ENCODE results near the gene ANKS1B. TPM values are rescaled to one million over a fixed set of nuclear protein-coding genes. Genes with fewer than 3 reads are reported as not detected.

The ANKS1B gene
- total RNA-seq, 1 donor: 0.21 TPM

DNA sequence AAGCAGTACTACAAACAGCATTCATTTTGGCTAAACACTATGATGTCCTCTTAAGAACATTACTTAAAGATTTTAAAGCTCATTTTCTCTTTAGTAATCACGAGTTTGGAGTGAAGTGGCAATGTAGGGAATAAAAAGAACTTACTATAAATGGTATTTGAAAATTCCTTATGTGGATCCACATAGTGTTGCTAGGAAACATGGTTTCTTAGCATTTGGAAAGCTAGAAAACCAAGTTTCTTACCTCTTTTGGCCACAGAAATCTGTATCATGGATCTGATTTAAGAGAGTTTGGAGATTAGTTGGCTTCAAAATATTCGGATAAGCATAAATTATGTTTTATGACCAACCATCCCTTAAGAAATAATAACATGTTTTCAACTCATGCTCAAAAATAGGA lies 674.9 kb downstream of the ANKS1B start:
- Histone ChIP-seq H3K4me3 (ENCODE audit: low read length) (no peak overlapping the region), H3K27me3 (ENCODE audit: insufficient read depth, low read length) (no peaks in the 10 kb centered on the region), H3K4me1 (ENCODE audit: insufficient read depth, low read length) (no peaks in the 10 kb centered on the region), H3K9me3 (ENCODE audit: low read depth, low read length) (no peaks in the 10 kb centered on the region)

DNA sequence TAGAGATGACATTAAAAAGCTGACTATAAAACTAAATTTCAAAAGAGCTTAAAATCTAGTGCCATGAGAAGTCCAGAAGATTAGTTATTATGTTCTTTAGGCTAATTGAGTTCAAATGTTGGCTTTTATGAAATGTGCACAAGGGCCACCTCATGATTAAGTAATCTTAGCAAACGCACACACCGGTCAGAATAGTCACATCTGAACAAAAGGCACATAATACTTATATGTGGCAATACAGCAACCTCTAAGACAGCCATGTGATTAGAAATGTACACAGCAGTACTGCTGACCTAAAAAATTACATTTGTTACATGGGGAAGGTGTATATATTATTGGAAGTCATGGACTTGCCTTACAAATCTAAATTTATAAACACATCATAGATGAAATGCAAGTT lies 681.9 kb downstream of the ANKS1B start:
- H3K27me3 ChIP-seq (ENCODE audit: insufficient read depth, low read length): no peaks in the 10 kb centered on the region
- no peaks in the 10 kb centered on the region for H3K9me3 ChIP-seq (ENCODE audit: low read depth, low read length)
- H3K4me3 ChIP-seq (ENCODE audit: low read length): no peak overlapping the region
- H3K4me1 ChIP-seq (ENCODE audit: insufficient read depth, low read length): no peaks in the 10 kb centered on the region

DNA sequence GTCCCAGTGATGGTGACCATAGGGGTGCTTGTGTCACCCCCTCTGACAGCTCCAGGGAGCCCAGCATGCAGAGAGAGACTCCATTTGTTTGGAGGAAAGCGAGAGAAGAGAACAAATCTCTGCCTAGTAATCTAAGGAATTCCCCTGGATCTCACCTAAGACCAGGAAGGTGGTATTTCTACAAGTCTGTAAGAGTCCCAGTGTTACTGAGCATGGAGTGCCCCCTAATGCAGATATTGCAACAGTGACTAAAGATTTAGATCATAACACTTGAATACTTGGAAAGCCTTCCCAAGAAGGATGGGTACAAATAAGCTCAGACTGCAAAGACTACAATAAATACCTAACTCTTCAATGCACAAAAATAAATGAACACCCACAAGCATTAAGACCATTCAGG lies 697.6 kb downstream of the ANKS1B start:
- H3K27me3 ChIP-seq (ENCODE audit: insufficient read depth, low read length): no peaks in the 10 kb centered on the region
- no peaks in the 10 kb centered on the region for H3K4me1 ChIP-seq (ENCODE audit: insufficient read depth, low read length)
- H3K4me3 ChIP-seq (ENCODE audit: low read length): no peak overlapping the region
- peaks cover 29% of the 10 kb centered on the region for H3K9me3 ChIP-seq (ENCODE audit: low read depth, low read length)

DNA sequence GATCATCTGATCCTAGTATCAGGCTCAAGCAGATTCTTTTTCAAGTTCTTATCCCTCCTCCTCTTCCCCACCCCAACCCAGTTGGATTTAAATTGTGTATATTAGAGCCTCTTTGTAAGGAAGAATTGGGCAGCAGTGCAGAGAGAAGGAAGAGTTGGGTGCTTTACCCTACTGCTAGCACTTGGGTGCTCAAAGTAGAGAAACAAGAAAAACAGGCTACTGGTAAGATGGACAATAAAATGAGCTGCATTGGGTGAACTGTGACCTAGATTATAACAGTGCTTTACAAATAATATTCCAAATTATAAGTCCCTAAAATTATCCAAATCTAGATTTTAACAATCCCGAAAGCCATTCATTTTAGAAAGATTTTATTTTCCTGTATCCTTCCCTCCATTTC lies 700.6 kb downstream of the ANKS1B start:
- Histone ChIP-seq H3K4me3 (ENCODE audit: low read length) (no peak overlapping the region), H3K9me3 (ENCODE audit: low read depth, low read length) (peaks cover 12% of the 10 kb centered on the region), H3K4me1 (ENCODE audit: insufficient read depth, low read length) (no peaks in the 10 kb centered on the region), H3K27me3 (ENCODE audit: insufficient read depth, low read length) (no peaks in the 10 kb centered on the region)

DNA sequence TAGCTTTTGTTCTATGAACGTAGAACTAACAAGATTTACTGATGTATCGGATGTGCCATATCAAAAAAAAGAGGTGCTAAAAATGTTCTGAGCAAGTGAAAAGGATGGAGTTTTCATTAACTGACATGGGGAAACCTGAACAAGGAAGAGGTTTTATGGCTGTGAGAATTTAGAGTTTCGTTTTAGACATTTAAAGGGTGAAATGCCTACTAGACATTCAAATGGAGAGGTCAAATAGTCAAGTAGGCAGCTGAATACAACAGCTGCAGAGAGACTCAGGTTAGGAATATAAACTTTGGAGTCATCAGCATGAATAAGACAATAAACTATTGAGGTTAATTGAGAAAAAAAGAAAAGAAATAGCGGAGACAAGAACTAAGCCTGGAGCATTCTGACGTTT lies 702.1 kb downstream of the ANKS1B start:
- H3K4me1 ChIP-seq (ENCODE audit: insufficient read depth, low read length): no peaks in the 10 kb centered on the region
- H3K4me3 ChIP-seq (ENCODE audit: low read length): no peak overlapping the region
- no peaks in the 10 kb centered on the region for H3K9me3 ChIP-seq (ENCODE audit: low read depth, low read length)
- no peaks in the 10 kb centered on the region for H3K27me3 ChIP-seq (ENCODE audit: insufficient read depth, low read length)

DNA sequence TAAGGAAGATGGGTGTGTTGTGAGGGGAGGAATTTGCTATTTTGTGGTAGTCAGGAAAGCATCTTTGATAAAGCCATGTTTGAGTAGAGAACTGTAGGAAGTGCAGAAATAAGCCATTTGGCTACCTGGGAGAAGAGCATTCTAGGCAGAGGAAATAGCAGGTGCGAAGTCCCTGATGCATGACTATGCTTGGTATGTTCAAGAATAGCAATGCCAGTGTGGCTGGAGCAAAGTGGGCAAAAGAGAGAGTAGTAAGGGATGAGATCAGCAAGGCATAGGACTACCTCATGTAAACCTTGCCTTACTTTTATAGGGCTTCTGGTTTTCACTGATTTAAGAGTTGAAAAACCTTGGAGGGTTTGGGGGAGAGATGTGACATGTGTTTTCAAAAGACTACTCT lies 702.6 kb downstream of the ANKS1B start:
- Histone ChIP-seq H3K4me1 (ENCODE audit: insufficient read depth, low read length) (no peaks in the 10 kb centered on the region), H3K27me3 (ENCODE audit: insufficient read depth, low read length) (no peaks in the 10 kb centered on the region), H3K4me3 (ENCODE audit: low read length) (no peak overlapping the region), H3K9me3 (ENCODE audit: low read depth, low read length) (no peaks in the 10 kb centered on the region)

DNA sequence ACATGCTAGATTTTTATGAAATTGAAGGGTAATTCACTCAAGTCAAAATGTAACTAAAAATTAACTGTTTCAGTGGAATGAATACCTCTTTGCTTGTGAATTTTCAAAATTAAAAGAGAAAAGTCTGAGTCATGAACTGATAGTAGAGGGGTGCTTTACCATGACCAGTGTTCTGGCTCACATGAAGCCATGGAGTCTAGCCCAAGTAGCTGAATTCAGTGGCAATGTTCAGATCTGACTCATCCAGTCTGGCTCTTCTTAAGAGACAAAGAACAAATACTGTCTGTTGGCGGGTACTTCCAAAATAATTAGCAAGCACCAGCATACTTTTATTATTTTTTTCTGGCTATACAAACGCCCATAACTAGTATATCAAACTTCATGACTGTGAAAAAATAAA lies 703.5 kb downstream of the ANKS1B start:
- H3K9me3 ChIP-seq (ENCODE audit: low read depth, low read length): no peaks in the 10 kb centered on the region
- H3K27me3 ChIP-seq (ENCODE audit: insufficient read depth, low read length): no peaks in the 10 kb centered on the region
- H3K4me3 ChIP-seq (ENCODE audit: low read length): no peak overlapping the region
- H3K4me1 ChIP-seq (ENCODE audit: insufficient read depth, low read length): no peaks in the 10 kb centered on the region

DNA sequence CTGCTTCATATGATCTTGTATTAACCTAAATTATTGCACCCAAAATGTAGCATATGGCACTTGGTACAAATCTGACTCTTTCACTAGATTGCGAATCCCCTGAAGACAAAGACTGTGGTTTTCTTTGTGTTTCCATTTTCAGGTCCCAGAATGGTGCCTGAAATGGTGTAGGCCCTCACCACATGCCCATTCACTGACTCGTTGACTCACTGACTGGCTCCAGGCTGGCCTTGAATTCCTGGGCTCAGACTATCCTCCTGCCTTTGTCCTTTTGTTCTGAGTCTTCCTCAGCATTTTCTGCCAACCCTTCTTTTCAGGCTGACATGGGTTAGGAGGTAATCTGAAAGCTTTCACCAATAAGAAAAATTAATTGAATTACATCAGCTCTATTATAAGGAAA lies 705.8 kb downstream of the ANKS1B start:
- no peak overlapping the region for H3K4me3 ChIP-seq (ENCODE audit: low read length)
- H3K9me3 ChIP-seq (ENCODE audit: low read depth, low read length): no peaks in the 10 kb centered on the region
- no peaks in the 10 kb centered on the region for H3K27me3 ChIP-seq (ENCODE audit: insufficient read depth, low read length)

DNA sequence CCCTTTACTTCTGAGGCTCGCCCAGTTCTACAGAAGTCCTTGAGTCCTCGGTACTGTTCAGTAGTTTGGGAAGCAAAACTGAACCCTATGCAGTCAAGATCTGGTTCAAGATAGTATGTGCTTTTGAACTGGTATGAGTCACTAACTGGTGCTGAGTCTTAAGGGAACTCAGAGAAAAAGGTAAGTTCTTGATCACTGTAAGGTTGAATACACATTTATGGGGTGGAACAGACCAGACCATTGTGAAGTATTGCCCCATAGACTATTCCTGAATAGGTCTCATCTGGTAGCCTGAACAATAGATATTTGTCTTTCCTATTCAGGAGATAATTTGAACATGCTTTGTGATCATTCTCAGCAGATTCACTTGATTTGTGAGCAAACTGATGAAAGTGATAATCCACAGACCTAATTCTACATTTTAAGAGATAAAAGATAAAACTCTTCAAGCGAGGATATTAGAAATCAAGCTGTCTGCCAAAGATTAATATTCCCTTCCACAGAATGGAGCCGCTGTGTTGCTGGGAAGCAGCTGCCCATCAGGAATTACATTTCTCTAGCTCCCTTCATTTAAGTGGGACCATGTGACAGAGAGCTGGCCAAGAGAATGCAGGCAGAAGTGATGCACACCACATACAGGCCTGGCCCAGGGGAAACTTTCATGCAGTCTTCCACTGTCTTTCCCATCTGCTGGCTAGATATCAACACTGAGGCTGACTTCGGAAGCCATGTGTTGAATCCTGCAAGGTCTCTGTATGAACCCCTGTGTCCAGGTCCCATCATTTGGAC lies 707.0 kb downstream of the ANKS1B start:
- Histone ChIP-seq H3K4me1 (ENCODE audit: insufficient read depth, low read length) (no peaks in the 10 kb centered on the region), H3K27me3 (ENCODE audit: insufficient read depth, low read length) (no peaks in the 10 kb centered on the region), H3K9me3 (ENCODE audit: low read depth, low read length) (no peaks in the 10 kb centered on the region), H3K4me3 (ENCODE audit: low read length) (no peak overlapping the region)

More for the DNA sequence above, 705.8 kb downstream of the ANKS1B start:
- H3K4me1 ChIP-seq (ENCODE audit: insufficient read depth, low read length): no peaks in the 10 kb centered on the region

DNA sequence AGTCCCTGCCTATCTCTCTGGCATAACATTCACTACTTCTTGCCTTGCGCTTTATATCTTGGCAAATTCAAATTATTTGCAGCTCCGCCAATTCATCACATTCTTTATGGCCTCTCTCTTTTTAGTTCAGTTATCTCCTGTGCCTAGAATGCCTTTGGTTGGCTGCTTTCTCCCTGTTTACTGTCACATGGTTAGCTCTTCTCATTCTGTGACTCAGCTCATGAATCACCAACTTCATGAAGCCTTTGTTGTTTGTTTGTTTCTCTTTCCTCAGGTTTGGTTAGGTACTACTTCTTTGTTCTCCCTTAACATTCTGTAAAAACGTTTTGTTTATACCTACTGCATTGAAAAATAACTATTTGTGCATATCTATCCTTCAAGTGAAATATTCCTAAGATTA lies 713.7 kb downstream of the ANKS1B start:
- H3K9me3 ChIP-seq (ENCODE audit: low read depth, low read length): no peaks in the 10 kb centered on the region
- no peaks in the 10 kb centered on the region for H3K4me1 ChIP-seq (ENCODE audit: insufficient read depth, low read length)
- no peak overlapping the region for H3K4me3 ChIP-seq (ENCODE audit: low read length)
- H3K27me3 ChIP-seq (ENCODE audit: insufficient read depth, low read length): no peaks in the 10 kb centered on the region

DNA sequence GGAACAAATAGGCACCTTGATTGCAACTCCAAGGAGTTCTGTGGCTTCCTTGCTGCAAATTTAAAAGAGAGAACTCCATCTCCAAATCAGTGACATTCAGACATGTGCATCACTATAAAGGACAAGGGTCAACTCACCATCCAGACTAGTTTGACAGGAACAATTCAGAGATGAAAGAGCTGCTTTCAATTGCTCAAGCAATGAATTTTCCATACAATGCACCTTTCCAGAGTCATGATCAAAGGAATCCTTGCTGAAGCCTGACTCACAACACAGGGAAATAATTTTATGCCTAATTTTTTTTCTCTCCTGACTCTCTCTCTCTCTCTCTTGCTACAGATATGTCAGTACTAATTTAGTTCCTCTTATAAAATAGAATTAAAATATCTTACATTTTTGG lies 717.7 kb downstream of the ANKS1B start:
- H3K4me1 ChIP-seq (ENCODE audit: insufficient read depth, low read length): no peaks in the 10 kb centered on the region
- H3K4me3 ChIP-seq (ENCODE audit: low read length): no peak overlapping the region
- no peaks in the 10 kb centered on the region for H3K27me3 ChIP-seq (ENCODE audit: insufficient read depth, low read length)
- H3K9me3 ChIP-seq (ENCODE audit: low read depth, low read length): no peaks in the 10 kb centered on the region

DNA sequence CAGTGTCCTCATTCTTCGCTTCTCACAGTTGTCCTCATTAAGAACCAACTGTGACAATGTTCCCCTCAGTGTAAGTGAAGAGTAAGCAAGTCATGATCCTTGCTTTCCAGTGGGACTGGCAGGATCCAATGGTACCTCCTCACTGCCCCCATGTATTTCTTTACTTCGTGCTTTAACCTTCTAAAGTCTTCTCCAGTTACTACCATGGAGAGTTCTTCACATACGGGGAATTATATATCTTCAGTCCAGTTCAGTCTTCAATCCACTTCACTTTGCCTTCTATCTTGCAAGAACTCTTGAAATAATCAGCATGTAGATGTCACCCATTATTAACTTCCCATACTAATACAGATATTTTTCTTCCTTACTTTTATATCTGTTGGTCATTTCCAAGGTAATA lies 719.1 kb downstream of the ANKS1B start:
- no peaks in the 10 kb centered on the region for H3K9me3 ChIP-seq (ENCODE audit: low read depth, low read length)
- H3K4me3 ChIP-seq (ENCODE audit: low read length): no peak overlapping the region
- no peaks in the 10 kb centered on the region for H3K4me1 ChIP-seq (ENCODE audit: insufficient read depth, low read length)
- no peaks in the 10 kb centered on the region for H3K27me3 ChIP-seq (ENCODE audit: insufficient read depth, low read length)

DNA sequence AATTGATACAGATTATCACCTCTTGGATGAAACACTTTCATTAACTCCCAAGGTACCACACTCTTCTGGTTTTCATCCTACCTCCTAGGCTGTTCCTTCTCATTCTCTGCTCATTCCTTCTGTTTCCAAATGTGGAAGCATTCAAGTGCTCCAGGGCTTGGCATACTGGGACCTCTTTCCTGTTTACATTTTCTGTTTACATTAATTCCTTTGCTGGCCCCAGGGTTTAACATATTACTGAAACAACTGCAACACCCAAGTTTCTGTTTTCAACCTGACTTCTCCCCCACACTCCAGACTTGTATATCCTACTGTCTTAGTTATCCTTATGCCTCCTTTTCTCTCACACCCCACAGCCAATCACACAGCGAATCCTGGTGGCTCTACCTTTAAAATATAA lies 723.5 kb downstream of the ANKS1B start:
- no peaks in the 10 kb centered on the region for H3K4me1 ChIP-seq (ENCODE audit: insufficient read depth, low read length)
- H3K9me3 ChIP-seq (ENCODE audit: low read depth, low read length): no peaks in the 10 kb centered on the region
- no peaks in the 10 kb centered on the region for H3K27me3 ChIP-seq (ENCODE audit: insufficient read depth, low read length)
- no peak overlapping the region for H3K4me3 ChIP-seq (ENCODE audit: low read length)

DNA sequence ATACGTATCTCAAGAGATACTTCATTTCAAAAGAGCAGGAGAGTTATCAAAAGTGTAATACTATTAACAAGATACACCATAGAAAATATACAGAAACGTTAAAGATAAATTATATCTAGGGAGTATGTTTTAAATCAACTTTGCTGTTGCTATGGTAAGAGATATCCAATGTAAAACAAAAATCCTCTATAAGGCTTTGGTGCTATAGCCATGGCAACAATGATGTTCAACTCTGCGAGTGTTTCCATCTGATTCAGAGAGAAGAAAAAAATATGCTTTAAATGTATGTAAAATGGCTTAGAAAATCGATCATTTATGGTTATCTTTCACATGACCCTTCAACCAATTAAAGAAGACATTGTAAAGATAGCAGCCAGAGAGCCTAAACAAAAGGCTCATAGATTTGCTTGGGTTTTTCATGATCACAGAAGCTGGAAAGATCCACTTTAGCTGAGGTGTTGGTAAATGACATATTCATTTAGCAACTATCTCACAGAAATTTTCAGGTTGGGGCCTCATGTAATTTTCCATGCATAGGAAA lies 724.2 kb downstream of the ANKS1B start:
- no peaks in the 10 kb centered on the region for H3K27me3 ChIP-seq (ENCODE audit: insufficient read depth, low read length)
- no peaks in the 10 kb centered on the region for H3K9me3 ChIP-seq (ENCODE audit: low read depth, low read length)
- H3K4me1 ChIP-seq (ENCODE audit: insufficient read depth, low read length): no peaks in the 10 kb centered on the region
- no peak overlapping the region for H3K4me3 ChIP-seq (ENCODE audit: low read length)

DNA sequence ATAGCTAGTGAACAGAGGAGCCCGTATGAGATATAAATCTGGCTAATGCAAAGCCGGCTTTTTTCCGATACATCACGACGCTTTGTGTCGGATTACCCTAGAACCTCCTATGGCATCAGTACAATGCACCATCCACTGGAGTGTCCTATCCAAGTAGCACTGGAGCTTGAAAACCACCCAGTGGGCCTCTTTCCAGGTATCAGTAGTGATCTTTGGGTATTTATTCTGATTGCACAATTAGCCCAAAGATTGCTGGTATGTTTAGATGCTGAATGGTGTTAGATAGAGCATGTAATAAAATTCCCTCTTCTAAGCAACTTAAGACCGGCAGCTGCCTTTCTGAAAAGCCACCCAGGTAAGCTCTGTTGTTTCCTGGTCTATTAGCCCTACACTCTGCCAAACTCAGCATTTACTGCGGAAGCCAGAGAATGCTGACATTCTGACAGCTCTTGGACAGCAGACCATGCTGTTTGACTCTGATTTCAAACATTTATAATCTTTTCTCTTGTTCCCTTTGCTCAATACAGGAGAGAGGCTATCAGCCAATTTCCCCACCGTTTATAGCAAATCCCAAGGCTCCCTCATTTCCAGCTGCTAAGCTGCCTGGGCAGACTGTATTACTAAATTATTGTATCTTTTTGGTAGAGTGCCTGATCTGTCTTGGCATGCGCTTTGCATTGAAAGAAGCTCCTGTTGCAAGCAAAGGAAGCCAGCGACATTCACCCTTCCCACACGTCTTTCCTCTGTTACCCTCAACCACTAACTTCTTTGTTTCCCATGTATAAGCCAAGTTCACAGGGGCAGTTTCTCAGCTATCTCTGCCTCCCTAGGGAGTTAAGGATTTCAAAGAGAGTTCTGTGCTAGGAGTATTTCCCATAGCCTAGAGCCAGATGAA lies 725.4 kb downstream of the ANKS1B start:
- Histone ChIP-seq H3K9me3 (ENCODE audit: low read depth, low read length) (no peaks in the 10 kb centered on the region), H3K4me1 (ENCODE audit: insufficient read depth, low read length) (no peaks in the 10 kb centered on the region), H3K4me3 (ENCODE audit: low read length) (no peak overlapping the region), H3K27me3 (ENCODE audit: insufficient read depth, low read length) (no peaks in the 10 kb centered on the region)

Measured in mononuclear cell (primary cell).